H1 (cell line): ENCODE measurements around the gene ABCA13. TPM values are rescaled to one million over a fixed set of nuclear protein-coding genes. Genes with fewer than 3 reads are reported as not detected.
A peak's percentile ranks its signal among the peaks of the same experiment; 100 is the strongest.

Experiments used
- CTCF ChIA-PET: fragments of 300-600 bp; sonication (Branson Sonifier 250); formaldehyde crosslinking; loops from one replicate; lab custom pipeline; 2021; ENCODE audit not compliant: partially characterized antibody; lab: Charles Lee
- POLR2A ChIA-PET: fragments of 300-600 bp; sonication (Branson Sonifier 250); formaldehyde crosslinking; loops from one replicate; lab custom pipeline; 2021; ENCODE audit warnings: inconsistent platforms; ENCODE audit not compliant: partially characterized antibody; lab: Charles Lee
- DNase-seq, 2 experiments: peaks; one replicate each; pipeline versions ENCODE4 v3.0.0 to v3.0.0-alpha.2; 2010 to 2022; ENCODE audit warnings: low spot score in 2 of 2, low read depth in 1 of 2, mixed read lengths in 1 of 2
- FAIRE-seq: peaks from 2 replicates; lab custom pipeline; 2011; peaks lifted over from hg19 to GRCh38; lab: Jason Lieb, UNC
- H2AFZ ChIP-seq: 2 replicates; pipeline ENCODE4 v1.8.1; 2012; ENCODE audit warnings: low read length, inconsistent platforms
- H2AK5ac ChIP-seq: 2 replicates; pipeline ENCODE4 v1.6.1; 2013; ENCODE audit warnings: low read depth, low read length
- H2BK120ac ChIP-seq: replicated peaks from 2 replicates; pipeline ENCODE3; 2013; ENCODE audit warnings: low read depth, low read length, inconsistent platforms
- H2BK12ac ChIP-seq: 2 replicates; pipeline ENCODE4 v1.6.1; 2013; ENCODE audit warnings: low read depth, low read length
- H2BK15ac ChIP-seq: 2 replicates; pipeline ENCODE4 v1.6.1; 2013; ENCODE audit warnings: low read length
- H2BK20ac ChIP-seq: 2 replicates; pipeline ENCODE4 v1.6.1; 2013; ENCODE audit warnings: low read length
- H2BK5ac ChIP-seq: 2 replicates; pipeline ENCODE4 v1.6.1; 2013; ENCODE audit warnings: low read depth, low read length
- H3K14ac ChIP-seq: 2 replicates; pipeline ENCODE4 v1.6.1; 2013; ENCODE audit warnings: inconsistent platforms; ENCODE audit not compliant: insufficient read length
- H3K18ac ChIP-seq: 2 replicates; pipeline ENCODE4 v1.6.1; 2013; ENCODE audit warnings: low read length; ENCODE audit errors: extremely low read depth
- H3K23ac ChIP-seq: 2 replicates; pipeline ENCODE4 v1.6.1; 2013; ENCODE audit warnings: inconsistent platforms; ENCODE audit not compliant: insufficient read length
- H3K23me2 ChIP-seq: 2 replicates; pipeline ENCODE4 v1.6.1; 2013; ENCODE audit warnings: low read depth, low read length
- H3K27ac ChIP-seq: 2 replicates; pipeline ENCODE4 v1.6.1; 2011; ENCODE audit warnings: low read depth, low read length, inconsistent platforms
- H3K27me3 ChIP-seq, 4 experiments: replicated peaks in 1 of 4; 1 replicate in 1 of 4; 2 replicates in 3 of 4; pipeline versions ENCODE4 v1.6.1 to v1.8.1; 2011 to 2013; ENCODE audit warnings: low read length in 3 of 4, mild to moderate bottlenecking in 3 of 4, inconsistent platforms in 2 of 4, mixed read lengths in 2 of 4, moderate library complexity in 1 of 4; ENCODE audit not compliant: control insufficient read depth in 3 of 4, insufficient read depth in 3 of 4; ENCODE audit errors: extremely low read depth in 1 of 4
- H3K36me3 ChIP-seq, 4 experiments: 2 replicates each; pipeline versions ENCODE4 v1.6.1 to v1.8.1; 2011 to 2013; ENCODE audit warnings: mild to moderate bottlenecking in 4 of 4, low read length in 3 of 4, moderate library complexity in 2 of 4, control low read depth in 1 of 4, inconsistent platforms in 1 of 4; ENCODE audit not compliant: insufficient read depth in 4 of 4, control insufficient read depth in 2 of 4
- H3K4ac ChIP-seq: replicated peaks from 2 replicates; pipeline ENCODE3; 2013; ENCODE audit warnings: low read length, low read depth, mixed read lengths, inconsistent platforms; ENCODE audit not compliant: insufficient read length
- H3K4me1 ChIP-seq, 4 experiments: replicated peaks in 1 of 4; 1 replicate in 1 of 4; 2 replicates in 3 of 4; pipeline versions ENCODE4 v1.6.1 to v1.8.1; 2011 to 2013; ENCODE audit warnings: low read length in 3 of 4, inconsistent platforms in 2 of 4, mixed read lengths in 1 of 4; ENCODE audit not compliant: insufficient read depth in 4 of 4, control insufficient read depth in 3 of 4
- H3K4me2 ChIP-seq, 2 experiments: 2 replicates each; pipeline versions ENCODE4 v1.6.1 to v1.8.1; 2011 to 2013; ENCODE audit warnings: low read depth in 2 of 2, low read length in 2 of 2, control low read depth in 1 of 2, inconsistent platforms in 1 of 2, mild to moderate bottlenecking in 1 of 2; ENCODE audit not compliant: insufficient read depth in 1 of 2
- H3K4me3 ChIP-seq, 4 experiments: fragments of 200-600, 300-600 bp in 1 of 4; sonication (generic), shearing (Covaris generic), sonication (Bioruptor Twin) in 1 of 4; 2 replicates each; pipeline versions ENCODE4 v1.5.1 to v1.8.1; 2011 to 2016; ENCODE audit warnings: low read length in 4 of 4, low read depth in 3 of 4, control low read depth in 2 of 4, inconsistent platforms in 2 of 4, mild to moderate bottlenecking in 2 of 4, mixed read lengths in 1 of 4, moderate library complexity in 1 of 4; ENCODE audit not compliant: insufficient read depth in 2 of 4; ENCODE audit errors: extremely low read depth in 1 of 4
- H3K56ac ChIP-seq: replicated peaks from 2 replicates; pipeline ENCODE3; 2013; ENCODE audit warnings: low read depth, mild to moderate bottlenecking, mixed read lengths, low read length, inconsistent platforms; ENCODE audit not compliant: insufficient read length
- H3K79me1 ChIP-seq: 2 replicates; pipeline ENCODE4 v1.6.1; 2013; ENCODE audit warnings: low read depth, low read length, control low read depth
- H3K79me2 ChIP-seq, 2 experiments: 2 replicates each; pipeline versions ENCODE4 v1.6.1 to v1.8.1; 2012 to 2013; ENCODE audit warnings: low read length in 2 of 2, mild to moderate bottlenecking in 2 of 2, inconsistent platforms in 1 of 2; ENCODE audit not compliant: insufficient read depth in 2 of 2, control insufficient read depth in 1 of 2
- H3K9ac ChIP-seq, 4 experiments: replicated peaks in 1 of 4; 1 replicate in 1 of 4; 2 replicates in 3 of 4; pipeline versions ENCODE4 v1.6.1 to v1.8.1; 2011 to 2013; ENCODE audit warnings: low read depth in 3 of 4, low read length in 3 of 4, control low read depth in 2 of 4, mild to moderate bottlenecking in 2 of 4, moderate library complexity in 2 of 4, inconsistent platforms in 1 of 4; ENCODE audit errors: extremely low read depth in 1 of 4
- H3K9me3 ChIP-seq, 2 experiments: 2 replicates each; pipeline versions ENCODE4 v1.6.1 to v1.8.1; 2012 to 2013; ENCODE audit warnings: mild to moderate bottlenecking in 2 of 2, moderate library complexity in 2 of 2, control low read depth in 1 of 2, inconsistent platforms in 1 of 2, low read depth in 1 of 2, low read length in 1 of 2, mixed read lengths in 1 of 2; ENCODE audit not compliant: insufficient read depth in 2 of 2
- H4K20me1 ChIP-seq, 2 experiments: replicated peaks in 1 of 2; 2 replicates each; pipeline versions ENCODE3 to v1.8.1; 2011 to 2013; ENCODE audit warnings: inconsistent platforms in 2 of 2, low read length in 2 of 2, mild to moderate bottlenecking in 1 of 2; ENCODE audit not compliant: insufficient read depth in 2 of 2, control insufficient read depth in 1 of 2
- H4K5ac ChIP-seq: 2 replicates; pipeline ENCODE4 v1.6.1; 2013; ENCODE audit warnings: low read length, low read depth, mixed read lengths, inconsistent platforms; ENCODE audit not compliant: insufficient read length
- H4K8ac ChIP-seq: 2 replicates; pipeline ENCODE4 v1.8.0; 2013; ENCODE audit warnings: mild to moderate bottlenecking, moderate library complexity, low read length, inconsistent platforms; ENCODE audit not compliant: insufficient read depth; ENCODE audit errors: extremely low read depth
- H4K91ac ChIP-seq: replicated peaks from 2 replicates; pipeline ENCODE3; 2013; ENCODE audit warnings: low read length, mixed read lengths, inconsistent platforms; ENCODE audit not compliant: insufficient read length
- CBX5 ChIP-seq: fragments of 300-800, 300-1000 bp; sonication (generic); IDR thresholded peaks from 2 replicates; pipeline ENCODE4 v1.7.1; 2016; ENCODE audit warnings: antibody characterized with exemption, low read length, low read depth
- CEBPB ChIP-seq: IDR thresholded peaks from 2 replicates; pipeline ENCODE4 v1.6.1; 2012; ENCODE audit warnings: low read depth, low read length
- CTBP2 ChIP-seq: IDR thresholded peaks from 2 replicates; pipeline ENCODE4 v1.7.0; 2011; ENCODE audit warnings: borderline replicate concordance, mild to moderate bottlenecking, moderate library complexity, mixed read lengths, low read length; ENCODE audit not compliant: insufficient read depth, insufficient read length
- E2F6 ChIP-seq: IDR thresholded peaks from 2 replicates; pipeline ENCODE4 v1.6.1; 2012; ENCODE audit warnings: inconsistent platforms
- GTF2F1 ChIP-seq: IDR thresholded peaks from 2 replicates; pipeline ENCODE4 v1.6.1; 2012; ENCODE audit warnings: low read depth, low read length, improper control_type of control experiment, borderline replicate concordance
- JUND ChIP-seq: IDR thresholded peaks from 2 replicates; pipeline ENCODE4 v1.6.1; 2011; ENCODE audit warnings: mild to moderate bottlenecking, improper control_type of control experiment, low read length
- KDM5A ChIP-seq: fragments of 200-600 bp; IDR thresholded peaks from 2 replicates; pipeline ENCODE4 v1.7.1; 2012; ENCODE audit warnings: mild to moderate bottlenecking, low read length, inconsistent platforms, mixed read lengths
- RBBP5 ChIP-seq: IDR thresholded peaks from 2 replicates; pipeline ENCODE4 v1.7.1; 2012; ENCODE audit warnings: low read depth, mild to moderate bottlenecking, inconsistent platforms, low read length, moderate library complexity, borderline replicate concordance
- RNF2 ChIP-seq: fragments of 200-900, 300-1000 bp; sonication (generic); IDR thresholded peaks from 2 replicates; pipeline ENCODE4 v1.7.1; 2016; ENCODE audit warnings: borderline replicate concordance, low read depth, mild to moderate bottlenecking, antibody characterized with exemption, low read length; ENCODE audit not compliant: poor library complexity, severe bottlenecking; ENCODE audit errors: missing control alignments
- RXRA ChIP-seq: IDR thresholded peaks from 2 replicates; pipeline ENCODE4 v1.6.1; 2011; ENCODE audit warnings: low read depth, mild to moderate bottlenecking, low read length, moderate library complexity; ENCODE audit not compliant: insufficient read depth
- SIRT6 ChIP-seq: IDR thresholded peaks from one replicate; pipeline ENCODE4 v1.7.1; 2012; ENCODE audit warnings: low read length, inconsistent platforms
- TAF7 ChIP-seq: optimal IDR thresholded peaks from 2 replicates; pipeline ENCODE3; 2011; ENCODE audit warnings: low read depth, mild to moderate bottlenecking, inconsistent platforms, low read length, moderate library complexity, borderline replicate concordance
- USF2 ChIP-seq: IDR thresholded peaks from 2 replicates; pipeline ENCODE4 v1.6.1; 2011; ENCODE audit warnings: low read length, improper control_type of control experiment
- polyA plus RNA-seq, 7 experiments: library from polyadenylated mRNA; depleted of rRNA in 3 of 7; stranded (reverse) in 5 of 7; unstranded in 2 of 7; fragments of >200 nt in 5 of 7; fragments of 200-250 nt in 2 of 7; gene quantifications; 1 replicate in 5 of 7; 2 replicates in 1 of 7; 4 replicates in 1 of 7; pipeline versions ENCODE4 v1.2.1 to v1.2.3, GENCODE V29; 2011 to 2013; ENCODE audit warnings: missing spikeins in 2 of 7, mixed read lengths in 2 of 7
- total RNA-seq: library from RNA; stranded (reverse); fragmentation: NEBNext Ultra II Directional; extraction: Animal tissue kit (Norgen Biotek cat#: 25700); gene quantifications from 2 replicates; pipeline ENCODE4 v1.2.1, GENCODE V29; 2021

Gene ABCA13
- total and polyA plus RNA-seq, 2 of the 8 experiments (the other 6 are each of a cell fraction or from before 2014, with no cell fraction given): 0.07 to 0.09 TPM

- no peak overlapping the region for H2BK12ac ChIP-seq
- H3K79me2 ChIP-seq: no peaks in the 10 kb centered on the region
- H2BK120ac ChIP-seq: no peak overlapping the region
- no peak overlapping the region for H3K9ac ChIP-seq
- H4K8ac ChIP-seq: no peak overlapping the region
- H4K91ac ChIP-seq: no peak overlapping the region
- H3K23me2 ChIP-seq: no peaks in the 10 kb centered on the region
- no peaks in the 10 kb centered on the region for H3K79me1 ChIP-seq
- no peaks in the 10 kb centered on the region for H3K36me3 ChIP-seq
- no peak overlapping the region for H3K4me2 ChIP-seq
- ChIA-PET POLR2A (no interaction called here), CTCF (no interaction called here)
- no peaks in the 10 kb centered on the region; a peak in 1 of 7 replicates for H3K4me1 ChIP-seq
- no peak overlapping the region for H3K27ac ChIP-seq
- no peak overlapping the region for H3K56ac ChIP-seq
- H3K27me3 ChIP-seq: no peaks in the 10 kb centered on the region
- H2BK15ac ChIP-seq: no peak overlapping the region
- H4K20me1 ChIP-seq: no peaks in the 10 kb centered on the region
- no peak overlapping the region for H2BK5ac ChIP-seq
- no peak overlapping the region for H3K4ac ChIP-seq
- no peak overlapping the region for H3K23ac ChIP-seq
- no peak overlapping the region for H4K5ac ChIP-seq
- TF ChIP-seq CEBPB: no peak
- TF ChIP-seq SIRT6: no peak
- TF ChIP-seq USF2: no peak
- no peak for TF ChIP-seq GTF2F1
- no peak for TF ChIP-seq JUND
- no peak for TF ChIP-seq E2F6
- TF ChIP-seq RNF2: no peak
- TF ChIP-seq RXRA: no peak
- TF ChIP-seq TAF7: no peak
- TF ChIP-seq CBX5: no peak
- no peak for TF ChIP-seq CTBP2
- TF ChIP-seq RBBP5: no peak
- no peak for TF ChIP-seq KDM5A
- H3K4me3 ChIP-seq: no peak overlapping the region
- H2AFZ ChIP-seq: 0 out of 2 replicates have a peak overlapping the region, but pooled peaks have one; percentile 76
- H3K9me3 ChIP-seq: 0 out of 4 replicates have a peak, but pooled peaks cover 0 to 2% of the 10 kb centered on the region in 2 experiments
- no peak overlapping the region for H2BK20ac ChIP-seq
- no peak for DNase-seq
- no peak overlapping the region for H2AK5ac ChIP-seq
- H3K14ac ChIP-seq: no peak overlapping the region
- no peak for FAIRE-seq
- no peak overlapping the region for H3K18ac ChIP-seq
Measured at GRCh38 chr7:48551652-48552051, 380.4 kb downstream of the ABCA13 start.
